Mucosa of descending colon (tissue), 3 donors: ENCODE data around the gene ASXL2. TPM values are rescaled to one million over a fixed set of nuclear protein-coding genes. Genes with fewer than 3 reads are reported as not detected.

Experiments used
- ATAC-seq: fragments of 200-7000 bp; cut with Tn5 transposase; one replicate; pipeline ENCODE4 v1.9.1; 2020; ENCODE audit warnings: mild to moderate bottlenecking, moderate library complexity
- DNase-seq, 3 donors: peaks; one replicate each; pipeline ENCODE4 v3.0.0-alpha.2; 2020
- H3K36me3 ChIP-seq: fragments of 200-600 bp; one replicate; pipeline ENCODE4 v1.8.0; 2021; ENCODE audit warnings: low read depth, mild to moderate bottlenecking
- H3K4me1 ChIP-seq: fragments of 200-600 bp; one replicate; pipeline ENCODE4 v1.8.0; 2021; ENCODE audit warnings: low read depth, mild to moderate bottlenecking
- H3K4me3 ChIP-seq: fragments of 200-600 bp; one replicate; pipeline ENCODE4 v1.8.0; 2021; ENCODE audit warnings: mild to moderate bottlenecking
- H3K9me3 ChIP-seq: fragments of 200-600 bp; one replicate; pipeline ENCODE4 v1.8.0; 2021; ENCODE audit warnings: mild to moderate bottlenecking
- CTCF ChIP-seq: fragments of 200-600 bp; IDR thresholded peaks from one replicate; pipeline ENCODE4 v1.8.0; 2022; ENCODE audit warnings: antibody characterized with exemption, mild to moderate bottlenecking
- intact Hi-C, 2 donors: fragments of 100-400 bp; cut with DNase I in 1 of 2; cut with micrococcal nuclease in 1 of 2; formaldehyde crosslinking; loops; one replicate each; pipeline versions ENCODE4 v1.11.0 to v1.11.1; 2022; cut with DNase I, micrococcal nuclease
- total RNA-seq, 3 donors: library from RNA; stranded (reverse); fragmentation: NEBNext Ultra II Directional in 2 of 3; extraction: Animal tissue kit (Norgen Biotek cat#: 25700) in 2 of 3; gene quantifications; one replicate each; pipeline versions ENCODE4 v1.2.1 to v1.2.4, GENCODE V29; 2021 to 2023
- donor health status: DM: no; HTN: no; CAD: no; lungs with moderate emphysema.
- donor health status: DM: no; HTN: no; CAD: no.
- donor health status: DM: no; HTN: yes; CAD: no.

The ASXL2 gene
- total RNA-seq, 3 donors from 2014 or later, result 29.9 to 39.2 (median 33.4) TPM

GRCh38 chr2:25825238-25825637 is 53.0 kb downstream of the ASXL2 start:
- intact Hi-C loops, result no loop called here
- Histone ChIP-seq H3K9me3 (no peaks in the 10 kb centered on the region), H3K4me3 (no peak overlapping the region), H3K36me3 (no peaks in the 10 kb centered on the region), H3K4me1 (no peaks in the 10 kb centered on the region)
- TF ChIP-seq CTCF, result no peak
- DNase-seq (no peak), ATAC-seq (peak; percentile 52)

DNA sequence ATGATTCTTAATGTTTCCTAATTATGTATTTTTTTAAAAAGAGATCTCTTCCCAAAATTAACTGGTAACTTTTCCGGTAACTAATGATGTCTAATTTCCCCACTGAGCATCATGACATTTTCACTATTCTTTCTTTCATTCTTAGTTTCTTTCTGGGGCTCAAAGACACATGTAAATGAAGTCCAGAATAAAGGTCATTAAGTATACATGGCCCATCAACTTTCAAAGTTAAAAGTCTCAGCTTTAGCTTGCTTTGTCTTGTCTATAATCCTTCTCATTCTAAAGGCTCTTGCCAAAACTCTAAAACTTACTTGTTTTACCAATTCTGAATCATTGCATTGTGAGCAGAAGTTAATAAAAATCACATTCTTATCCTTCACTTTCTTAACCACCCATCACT is 53.6 kb downstream of the ASXL2 start:
- no peak for TF ChIP-seq CTCF
- ATAC-seq, result no peak
- Histone ChIP-seq H3K4me1 (no peaks in the 10 kb centered on the region), H3K36me3 (no peaks in the 10 kb centered on the region), H3K9me3 (no peaks in the 10 kb centered on the region), H3K4me3 (no peak overlapping the region)
- DNase-seq, result no peak
- intact Hi-C loops, result no loop called here

- no peak for DNase-seq
- no peaks in the 10 kb centered on the region for H3K9me3 ChIP-seq
- no peaks in the 10 kb centered on the region for H3K36me3 ChIP-seq
- TF ChIP-seq CTCF, result no peak
- ATAC-seq, result no peak
- H3K4me3 ChIP-seq, result no peak overlapping the region
- intact Hi-C loops, result no loop called here
- no peaks in the 10 kb centered on the region for H3K4me1 ChIP-seq
These were observed 54.1 kb downstream of the ASXL2 start for GRCh38 chr2:25824216-25824615.

GRCh38 chr2:25822190-25823117 is 55.8 kb downstream of the ASXL2 start:
- Histone ChIP-seq H3K4me1 (no peaks in the 10 kb centered on the region), H3K4me3 (no peak overlapping the region), H3K36me3 (no peaks in the 10 kb centered on the region), H3K9me3 (no peaks in the 10 kb centered on the region)
- no peak for TF ChIP-seq CTCF
- ATAC-seq, result peak; percentile 43
- DNase-seq, result peak; percentile 30 to 62 (median 51)
- intact Hi-C loops, result no loop called here

- DNase-seq, result no peak
- no peaks in the 10 kb centered on the region for H3K36me3 ChIP-seq
- ATAC-seq, result no peak
- H3K9me3 ChIP-seq, result no peaks in the 10 kb centered on the region
- intact Hi-C loops, result no loop called here
- TF ChIP-seq CTCF, result no peak
- H3K4me3 ChIP-seq, result no peak overlapping the region
- no peaks in the 10 kb centered on the region for H3K4me1 ChIP-seq
These were observed 56.8 kb downstream of the ASXL2 start for GRCh38 chr2:25821225-25822056.
